GM18507 (cell line): ENCODE data around the gene EFHC1.

ENCODE experiments used
- DNase-seq: peaks from one replicate; pipeline ENCODE4 v3.0.0; 2011; ENCODE audit warnings: low read depth; ENCODE audit not compliant: insufficient read length; ENCODE audit errors: extremely low spot score
- FAIRE-seq: peaks from 2 replicates; lab custom pipeline; 2011; peaks lifted over from hg19 to GRCh38; lab: Jason Lieb, UNC

EFHC1 gene

GRCh38 chr6:52531834-52532233 lies 111.7 kb downstream of the EFHC1 start:
- FAIRE-seq (no peak), DNase-seq (no peak)

- no peak for DNase-seq
- FAIRE-seq = no peak
Observed at GRCh38 chr6:52532457-52532856, 112.3 kb downstream of the EFHC1 start.

GRCh38 chr6:52533491-52533890 lies 113.3 kb downstream of the EFHC1 start:
- no peak for DNase-seq
- FAIRE-seq = no peak

GRCh38 chr6:52534363-52534762 lies 114.2 kb downstream of the EFHC1 start:
- FAIRE-seq = no peak
- no peak for DNase-seq

GRCh38 chr6:52534966-52535390 lies 114.8 kb downstream of the EFHC1 start:
- DNase-seq (no peak), FAIRE-seq (no peak)

GRCh38 chr6:52535711-52536423 lies 115.7 kb downstream of the EFHC1 start:
- FAIRE-seq (no peak), DNase-seq (no peak)

- DNase-seq (no peak), FAIRE-seq (peak; percentile 18)
Observed at GRCh38 chr6:52536424-52536916, 116.3 kb downstream of the EFHC1 start.

GRCh38 chr6:52537001-52537753 lies 117.0 kb downstream of the EFHC1 start:
- peak; percentile 91 for FAIRE-seq
- no peak for DNase-seq

GRCh38 chr6:52538252-52538900 lies 118.2 kb downstream of the EFHC1 start:
- no peak for DNase-seq
- no peak for FAIRE-seq

- no peak for FAIRE-seq
- DNase-seq = no peak
Observed at GRCh38 chr6:52538901-52539354, 118.8 kb downstream of the EFHC1 start.

- DNase-seq (no peak), FAIRE-seq (no peak)
Observed at GRCh38 chr6:52539607-52540006, 119.5 kb downstream of the EFHC1 start.

GRCh38 chr6:52540286-52540902 lies 120.3 kb downstream of the EFHC1 start:
- FAIRE-seq = no peak
- no peak for DNase-seq

- FAIRE-seq (no peak), DNase-seq (no peak)
Observed at GRCh38 chr6:52541135-52541534, 121.0 kb downstream of the EFHC1 start.

GRCh38 chr6:52543262-52543661 lies 123.1 kb downstream of the EFHC1 start:
- FAIRE-seq = no peak
- no peak for DNase-seq

- FAIRE-seq (no peak), DNase-seq (no peak)
Observed at GRCh38 chr6:52543729-52544601, 123.8 kb downstream of the EFHC1 start.

- FAIRE-seq = no peak
- no peak for DNase-seq
Observed at GRCh38 chr6:52544602-52545405, 124.7 kb downstream of the EFHC1 start.

- no peak for FAIRE-seq
- no peak for DNase-seq
Observed at GRCh38 chr6:52545406-52546119, 125.4 kb downstream of the EFHC1 start.

- FAIRE-seq = peak; percentile 69
Observed at GRCh38 chr6:52546192-52546591, 126.0 kb downstream of the EFHC1 start.

More at GRCh38 chr6:52546192-52546591, 126.0 kb downstream of the EFHC1 start:
- DNase-seq = no peak
